GM18861 (cell line): ENCODE data around the gene TBCE.
"Not testable (repeated sequence)": the region's sequence is repeated elsewhere in the genome, so short reads cannot be mapped to it uniquely, and the experiment has no call there.

Source experiments
- ATAC-seq: cut with Tn5 transposase; IDR thresholded peaks from one replicate; pipeline ENCODE4 v1.9.1; 2021; ENCODE audit not compliant: unreplicated experiment

TBCE gene

GRCh38 chr1:235351898-235352297 is 15.3 kb upstream of the TBCE start:
- ATAC-seq, result no peak

- ATAC-seq, result no peak
These were observed 9.5 kb upstream of the TBCE start for GRCh38 chr1:235357485-235358373.

- ATAC-seq, result no peak
These were observed 8.3 kb upstream of the TBCE start for GRCh38 chr1:235358899-235359298.

- not testable (repeated sequence) for ATAC-seq
These were observed 3.0 kb upstream of the TBCE start for GRCh38 chr1:235364189-235364588.

- ATAC-seq, result no peak
These were observed 941 bp upstream of the TBCE start for GRCh38 chr1:235366286-235366685.

- no peak for ATAC-seq
These were observed 1.2 kb downstream of the TBCE start for GRCh38 chr1:235368428-235368827.

GRCh38 chr1:235369802-235370201 is 2.6 kb downstream of the TBCE start:
- ATAC-seq, result no peak

- ATAC-seq, result no peak
These were observed 8.8 kb downstream of the TBCE start for GRCh38 chr1:235375919-235376605.

GRCh38 chr1:235378134-235378735 is 11.0 kb downstream of the TBCE start:
- ATAC-seq, result not testable (repeated sequence)

- ATAC-seq, result not testable (repeated sequence)
These were observed 14.9 kb downstream of the TBCE start for GRCh38 chr1:235381955-235382739.

- ATAC-seq, result not testable (repeated sequence)
These were observed 18.4 kb downstream of the TBCE start for GRCh38 chr1:235385633-235386032.

GRCh38 chr1:235391874-235392273 is 24.6 kb downstream of the TBCE start:
- ATAC-seq, result no peak

- ATAC-seq, result no peak
These were observed 30.5 kb downstream of the TBCE start for GRCh38 chr1:235397733-235398132.

- ATAC-seq, result no peak
These were observed 32.4 kb downstream of the TBCE start for GRCh38 chr1:235399661-235400060.

GRCh38 chr1:235401251-235401650 is 34.0 kb downstream of the TBCE start:
- ATAC-seq, result no peak

GRCh38 chr1:235402457-235403200 is 35.4 kb downstream of the TBCE start:
- ATAC-seq, result no peak

- no peak for ATAC-seq
These were observed 36.4 kb downstream of the TBCE start for GRCh38 chr1:235403593-235403992.

GRCh38 chr1:235404190-235404589 is 37.0 kb downstream of the TBCE start:
- no peak for ATAC-seq

- no peak for ATAC-seq
These were observed 40.2 kb downstream of the TBCE start for GRCh38 chr1:235407419-235407818.

GRCh38 chr1:235408503-235408960 is 41.3 kb downstream of the TBCE start:
- no peak for ATAC-seq
